Loucy (cell line): ENCODE results near the gene LMBRD2.
"Not testable (repeated sequence)": the region's sequence is repeated elsewhere in the genome, so short reads cannot be mapped to it uniquely, and the experiment has no call there.

Source experiments
- EZH2phosphoT487 ChIP-seq: fragments of 200-600 bp; IDR thresholded peaks from 2 replicates; pipeline ENCODE4 v1.6.1; 2018; ENCODE audit warnings: antibody characterized with exemption, mild to moderate bottlenecking, moderate library complexity, borderline replicate concordance
- TF ChIP-seq, protein P1 (sequence below): fragments of 200-600 bp; sonication (generic); conservative IDR thresholded peaks from 2 replicates; pipeline ENCODE4 v1.5.1; 2014; ENCODE audit warnings: mild to moderate bottlenecking, antibody characterized with exemption, low read length

- TF ChIP-seq, protein P1, sequence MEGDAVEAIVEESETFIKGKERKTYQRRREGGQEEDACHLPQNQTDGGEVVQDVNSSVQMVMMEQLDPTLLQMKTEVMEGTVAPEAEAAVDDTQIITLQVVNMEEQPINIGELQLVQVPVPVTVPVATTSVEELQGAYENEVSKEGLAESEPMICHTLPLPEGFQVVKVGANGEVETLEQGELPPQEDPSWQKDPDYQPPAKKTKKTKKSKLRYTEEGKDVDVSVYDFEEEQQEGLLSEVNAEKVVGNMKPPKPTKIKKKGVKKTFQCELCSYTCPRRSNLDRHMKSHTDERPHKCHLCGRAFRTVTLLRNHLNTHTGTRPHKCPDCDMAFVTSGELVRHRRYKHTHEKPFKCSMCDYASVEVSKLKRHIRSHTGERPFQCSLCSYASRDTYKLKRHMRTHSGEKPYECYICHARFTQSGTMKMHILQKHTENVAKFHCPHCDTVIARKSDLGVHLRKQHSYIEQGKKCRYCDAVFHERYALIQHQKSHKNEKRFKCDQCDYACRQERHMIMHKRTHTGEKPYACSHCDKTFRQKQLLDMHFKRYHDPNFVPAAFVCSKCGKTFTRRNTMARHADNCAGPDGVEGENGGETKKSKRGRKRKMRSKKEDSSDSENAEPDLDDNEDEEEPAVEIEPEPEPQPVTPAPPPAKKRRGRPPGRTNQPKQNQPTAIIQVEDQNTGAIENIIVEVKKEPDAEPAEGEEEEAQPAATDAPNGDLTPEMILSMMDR: not testable (repeated sequence)
- not testable (repeated sequence) for TF ChIP-seq EZH2phosphoT487
These were observed 18.7 kb downstream of the LMBRD2 start for GRCh38 chr5:36133009-36133408.
